GM18507 (cell line): ENCODE measurements around the gene LTB4R2.

Source experiments
- DNase-seq: peaks from one replicate; pipeline ENCODE4 v3.0.0; 2011; ENCODE audit warnings: low read depth; ENCODE audit not compliant: insufficient read length; ENCODE audit errors: extremely low spot score
- FAIRE-seq: peaks from 2 replicates; lab custom pipeline; 2011; peaks lifted over from hg19 to GRCh38; lab: Jason Lieb, UNC

The LTB4R2 gene

DNA sequence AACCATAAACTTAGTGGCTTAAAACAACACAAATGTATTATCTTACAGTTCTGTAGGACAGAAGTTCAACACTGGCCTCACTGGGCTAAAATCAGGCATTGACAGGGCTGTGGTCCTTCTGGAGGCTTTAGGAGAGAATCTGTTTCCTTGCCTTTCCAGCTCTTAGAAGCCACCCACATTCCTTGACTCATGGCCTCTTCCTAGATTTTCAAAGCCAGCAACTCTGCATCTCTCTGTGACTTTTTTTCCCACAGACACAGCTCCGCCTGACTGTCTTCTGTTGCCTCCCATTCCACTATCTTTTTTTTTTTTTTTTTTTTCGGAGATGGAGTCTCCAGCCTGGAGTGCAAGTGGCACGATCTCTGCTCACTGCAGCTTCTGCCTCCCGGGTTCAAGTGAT, 46.3 kb downstream of the LTB4R2 start:
- FAIRE-seq (no peak), DNase-seq (no peak)

DNA sequence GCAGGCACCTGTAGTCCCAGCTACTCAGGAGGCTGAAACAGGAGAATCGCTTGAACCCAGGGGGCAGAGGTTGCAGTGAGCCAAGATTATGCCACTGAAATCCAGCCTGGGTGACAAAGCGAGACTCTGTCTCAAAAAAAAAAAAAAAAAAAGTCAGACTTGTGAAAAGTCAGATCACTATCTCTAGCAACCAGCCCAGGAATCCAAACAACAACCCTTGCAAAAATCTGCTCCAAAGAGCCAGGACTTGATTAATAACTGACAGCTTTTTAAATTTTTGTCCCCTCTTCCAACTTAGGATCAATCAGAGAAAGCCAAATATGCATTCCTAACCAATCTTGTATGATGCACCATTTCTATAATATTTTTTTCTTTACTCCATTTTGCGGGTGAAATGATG, 50.3 kb downstream of the LTB4R2 start:
- FAIRE-seq (no peak), DNase-seq (no peak)

DNA sequence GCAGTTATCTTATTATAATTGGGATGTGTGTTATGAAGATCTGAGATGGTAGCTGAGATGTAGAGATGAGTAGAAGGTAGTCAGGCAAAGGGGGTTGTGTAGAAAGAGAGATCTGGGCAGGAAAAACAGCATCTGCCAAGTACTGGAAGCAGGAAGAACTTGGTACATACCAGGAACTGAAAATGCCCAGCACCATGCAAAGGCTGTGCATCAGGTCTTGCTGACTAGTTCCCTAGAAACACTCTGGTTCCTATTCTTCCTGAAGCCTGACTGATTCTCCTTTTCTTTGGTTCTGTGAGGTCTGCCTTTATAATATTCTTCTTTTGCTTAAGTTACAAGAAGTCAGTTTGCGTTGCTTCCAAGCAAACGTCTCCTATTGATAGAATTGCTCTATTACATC, 51.4 kb downstream of the LTB4R2 start:
- no peak for DNase-seq
- FAIRE-seq: no peak
